CD4-positive, alpha-beta T cell (primary cell): ENCODE measurements around the gene ACTBL2. TPM values are rescaled to one million over a fixed set of nuclear protein-coding genes. Genes with fewer than 3 reads are reported as not detected.

Experiments used
- ATAC-seq: fragments of 200-7000 bp; cut with Tn5 transposase; one replicate; pipeline ENCODE4 v1.10.0; 2022; ENCODE audit warnings: mild to moderate bottlenecking; ENCODE audit not compliant: poor library complexity
- CTCF ChIA-PET: fragments of 350-600 bp; sonication (Branson Sonifier 250); formaldehyde crosslinking; loops from one replicate; lab custom pipeline; 2021; ENCODE audit warnings: antibody characterized with exemption, inconsistent platforms; lab: Charles Lee
- POLR2A ChIA-PET: fragments of 350-600 bp; sonication (Branson Sonifier 250); formaldehyde crosslinking; loops from one replicate; lab custom pipeline; 2021; ENCODE audit warnings: antibody characterized with exemption, inconsistent platforms; lab: Charles Lee
- DNase-seq, 14 experiments: peaks; one replicate each; pipeline ENCODE4 v3.0.0-alpha.2; 2013 to 2020; ENCODE audit warnings: mixed read lengths in 2 of 14
- H3K27ac ChIP-seq, 2 donors: one replicate each; pipeline versions ENCODE4 v1.5.1 to v1.7.0; 2013; ENCODE audit warnings: low read length in 2 of 2, low read depth in 1 of 2, mild to moderate bottlenecking in 1 of 2
- H3K27me3 ChIP-seq, 2 experiments: 1 replicate in 1 of 2; 2 replicates in 1 of 2; pipeline versions ENCODE4 v1.6.1 to v1.7.0; 2013; ENCODE audit warnings: low read length in 2 of 2, control low read depth in 1 of 2, mild to moderate bottlenecking in 1 of 2, moderate library complexity in 1 of 2; ENCODE audit not compliant: insufficient read depth in 2 of 2, control insufficient read depth in 1 of 2
- H3K36me3 ChIP-seq: one replicate; pipeline ENCODE4 v1.6.1; 2013; ENCODE audit warnings: low read length, control low read depth; ENCODE audit not compliant: insufficient read depth
- H3K4me1 ChIP-seq: one replicate; pipeline ENCODE4 v1.6.1; 2013; ENCODE audit warnings: low read length, control low read depth; ENCODE audit not compliant: insufficient read depth
- H3K4me3 ChIP-seq: one replicate; pipeline ENCODE4 v1.5.1; 2013; ENCODE audit warnings: mild to moderate bottlenecking, low read length, moderate library complexity
- H3K9me3 ChIP-seq, 2 experiments: 1 replicate in 1 of 2; 2 replicates in 1 of 2; pipeline versions ENCODE4 v1.6.1 to v1.7.0; 2013; ENCODE audit warnings: low read length in 2 of 2, mild to moderate bottlenecking in 2 of 2, control low read depth in 1 of 2, moderate library complexity in 1 of 2; ENCODE audit not compliant: control insufficient read depth in 1 of 2, insufficient read depth in 1 of 2
- H3K27ac Mint-ChIP-seq: one replicate; pipeline ENCODE4 v1.8.0; 2020; ENCODE audit warnings: mixed read lengths
- H3K27me3 Mint-ChIP-seq: one replicate; pipeline ENCODE4 v1.8.0; 2021; ENCODE audit warnings: mixed read lengths
- H3K36me3 Mint-ChIP-seq: one replicate; pipeline ENCODE4 v1.8.0; 2021; ENCODE audit warnings: low read depth, mixed read lengths
- H3K4me1 Mint-ChIP-seq: one replicate; pipeline ENCODE4 v1.8.0; 2021; ENCODE audit warnings: low read depth, mixed read lengths
- H3K4me3 Mint-ChIP-seq: one replicate; pipeline ENCODE4 v1.8.0; 2020; ENCODE audit warnings: mild to moderate bottlenecking, mixed read lengths
- H3K9me3 Mint-ChIP-seq: one replicate; pipeline ENCODE4 v1.8.0; 2020; ENCODE audit warnings: mixed read lengths
- CTCF ChIP-seq: fragments of 200-600 bp; IDR thresholded peaks from one replicate; pipeline ENCODE4 v1.8.0; 2022; ENCODE audit warnings: antibody characterized with exemption, mild to moderate bottlenecking
- intact Hi-C, 2 experiments: fragments of 100-400 bp; cut with DNase I in 1 of 2; cut with micrococcal nuclease in 1 of 2; formaldehyde crosslinking; loops; one replicate each; pipeline versions ENCODE4 v1.15.1 to v1.9.0; 2023 to 2025; cut with DNase I, micrococcal nuclease
- total RNA-seq, 174 experiments: library from RNA in 2 of 174; stranded (reverse) in 2 of 174; gene quantifications; one replicate each; pipeline ENCODE4 v1.2.3 and lab custom pipeline; 2021 to 2026

The ACTBL2 gene
- total RNA-seq, 2 experiments from 2014 or later: not detected

GRCh38 chr5:57453728-57454127 lies 28.9 kb downstream of the ACTBL2 start:
- ChIA-PET POLR2A (no interaction called here), CTCF (interaction anchor here (1.3 kb wide), 1 partner anchor 8 kb away, joined by 3 read pairs; no protein-coding TSS in a partner anchor)
- Histone ChIP-seq H3K27me3 (no peaks in the 10 kb centered on the region), H3K27ac (no peak overlapping the region), H3K4me1 (peaks cover 9% of the 10 kb centered on the region), H3K9me3 (no peaks in the 10 kb centered on the region), H3K36me3 (no peaks in the 10 kb centered on the region), H3K4me3 (no peak overlapping the region)
- DNase-seq (no peak), ATAC-seq (no peak)
- Mint-ChIP-seq H3K27me3 (no peaks in the 10 kb centered on the region), H3K4me1 (peaks cover 21% of the 10 kb centered on the region), H3K36me3 (no peaks in the 10 kb centered on the region), H3K9me3 (no peaks in the 10 kb centered on the region), H3K27ac (no peak overlapping the region), H3K4me3 (no peak overlapping the region)
- intact Hi-C loops: no loop called here
- no peak for TF ChIP-seq CTCF

- H3K27ac ChIP-seq: no peak overlapping the region
- TF ChIP-seq CTCF: no peak
- H3K9me3 Mint-ChIP-seq: no peaks in the 10 kb centered on the region
- H3K36me3 ChIP-seq: no peaks in the 10 kb centered on the region
- no peak overlapping the region for H3K27ac Mint-ChIP-seq
- no peaks in the 10 kb centered on the region for H3K36me3 Mint-ChIP-seq
- H3K27me3 Mint-ChIP-seq: no peaks in the 10 kb centered on the region
- no peaks in the 10 kb centered on the region for H3K27me3 ChIP-seq
- no peak for ATAC-seq
- intact Hi-C loops: no loop called here
- peaks cover 21% of the 10 kb centered on the region for H3K4me1 Mint-ChIP-seq
- no peak overlapping the region for H3K4me3 Mint-ChIP-seq
- peaks cover 9% of the 10 kb centered on the region for H3K4me1 ChIP-seq
- DNase-seq: no peak
- POLR2A ChIA-PET: no interaction called here
- CTCF ChIA-PET: no interaction called here
- H3K4me3 ChIP-seq: no peak overlapping the region
- H3K9me3 ChIP-seq: no peaks in the 10 kb centered on the region
Measured at GRCh38 chr5:57452885-57453284, 29.7 kb downstream of the ACTBL2 start.

- H3K4me3 ChIP-seq: no peak overlapping the region
- no peak overlapping the region for H3K27ac ChIP-seq
- Mint-ChIP-seq H3K4me1 (peaks cover 21% of the 10 kb centered on the region), H3K4me3 (no peak overlapping the region), H3K36me3 (no peaks in the 10 kb centered on the region), H3K27ac (peak overlapping the region; percentile 41), H3K9me3 (no peaks in the 10 kb centered on the region), H3K27me3 (no peaks in the 10 kb centered on the region)
- ChIA-PET CTCF (no interaction called here), POLR2A (interaction anchor here (0.6 to 1.0 kb wide), 3 partner anchors 15 to 44 kb away, joined by 3 to 5 read pairs (median 3); no protein-coding TSS in a partner anchor)
- peak; percentile 56 for ATAC-seq
- H3K4me1 ChIP-seq: peaks cover 9% of the 10 kb centered on the region
- DNase-seq: peak in 5 of 14 experiments; percentile 10 to 44 (median 19)
- intact Hi-C loops: no loop called here
- H3K27me3 ChIP-seq: no peaks in the 10 kb centered on the region
- no peaks in the 10 kb centered on the region for H3K36me3 ChIP-seq
- TF ChIP-seq CTCF: no peak
- no peaks in the 10 kb centered on the region for H3K9me3 ChIP-seq
Measured at GRCh38 chr5:57450991-57451876, 31.4 kb downstream of the ACTBL2 start.
